Fibroblast of the aortic adventitia (primary cell): ENCODE data around the gene TARM1. TPM values are rescaled to one million over a fixed set of nuclear protein-coding genes. Genes with fewer than 3 reads are reported as not detected.

ENCODE experiments used
- DNase-seq: peaks from one replicate; pipeline ENCODE4 v3.0.0-alpha.2; 2010; ENCODE audit warnings: low read depth
- H3K4me3 ChIP-seq: 2 replicates; pipeline ENCODE4 v1.5.1; 2011; ENCODE audit warnings: low read depth, mild to moderate bottlenecking, control low read depth, low read length, moderate library complexity
- total RNA-seq: library from RNA; depleted of rRNA; stranded (reverse); fragments of >200 nt; gene quantifications from 2 replicates; pipeline ENCODE4 v1.2.3, GENCODE V29; 2012; ENCODE audit warnings: low replicate concordance
- TF ChIP-seq, protein P1 (sequence below): IDR thresholded peaks from 2 replicates; pipeline ENCODE4 v1.5.1; 2011; ENCODE audit warnings: mild to moderate bottlenecking, low read length, control low read depth, inconsistent platforms; ENCODE audit not compliant: insufficient read depth

TARM1 gene
- total RNA-seq, 1 donor = not detected

GRCh38 chr19:54108496-54108895, 27.3 kb upstream of the TARM1 start:
- TF ChIP-seq, protein P1, sequence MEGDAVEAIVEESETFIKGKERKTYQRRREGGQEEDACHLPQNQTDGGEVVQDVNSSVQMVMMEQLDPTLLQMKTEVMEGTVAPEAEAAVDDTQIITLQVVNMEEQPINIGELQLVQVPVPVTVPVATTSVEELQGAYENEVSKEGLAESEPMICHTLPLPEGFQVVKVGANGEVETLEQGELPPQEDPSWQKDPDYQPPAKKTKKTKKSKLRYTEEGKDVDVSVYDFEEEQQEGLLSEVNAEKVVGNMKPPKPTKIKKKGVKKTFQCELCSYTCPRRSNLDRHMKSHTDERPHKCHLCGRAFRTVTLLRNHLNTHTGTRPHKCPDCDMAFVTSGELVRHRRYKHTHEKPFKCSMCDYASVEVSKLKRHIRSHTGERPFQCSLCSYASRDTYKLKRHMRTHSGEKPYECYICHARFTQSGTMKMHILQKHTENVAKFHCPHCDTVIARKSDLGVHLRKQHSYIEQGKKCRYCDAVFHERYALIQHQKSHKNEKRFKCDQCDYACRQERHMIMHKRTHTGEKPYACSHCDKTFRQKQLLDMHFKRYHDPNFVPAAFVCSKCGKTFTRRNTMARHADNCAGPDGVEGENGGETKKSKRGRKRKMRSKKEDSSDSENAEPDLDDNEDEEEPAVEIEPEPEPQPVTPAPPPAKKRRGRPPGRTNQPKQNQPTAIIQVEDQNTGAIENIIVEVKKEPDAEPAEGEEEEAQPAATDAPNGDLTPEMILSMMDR = no peak
- DNase-seq = no peak
- H3K4me3 ChIP-seq = no peak overlapping the region

DNA sequence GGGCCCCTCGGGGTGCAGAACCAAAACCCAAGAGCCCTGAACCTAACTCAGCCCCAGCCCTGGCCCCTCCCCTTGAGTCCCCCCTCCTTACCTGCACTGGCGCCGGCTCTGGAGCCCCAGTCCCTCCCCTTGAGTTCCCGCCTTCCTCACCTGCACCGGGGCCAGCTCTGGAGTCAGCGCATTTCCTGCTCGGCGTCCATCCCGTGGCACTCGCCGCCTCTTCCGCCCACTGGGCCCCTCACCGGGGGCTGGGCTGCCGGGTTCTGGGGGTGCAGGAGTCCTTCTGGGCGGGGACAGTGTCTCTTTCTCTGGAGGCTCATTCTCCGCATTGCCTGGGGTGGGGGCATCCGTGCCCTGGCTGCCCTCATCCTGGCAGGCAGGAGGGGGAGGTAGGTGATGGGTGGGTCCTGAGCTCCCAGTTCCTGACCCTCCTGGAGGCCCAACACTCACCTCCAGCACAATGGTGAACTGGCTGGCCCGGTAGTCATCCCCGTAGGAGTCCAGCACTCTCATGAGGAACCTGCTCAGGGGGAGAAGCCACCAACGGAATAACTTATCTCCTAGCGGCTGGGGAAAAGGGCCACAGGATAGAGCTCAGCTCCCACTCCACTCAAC, 26.8 kb upstream of the TARM1 start:
- no peak overlapping the region for H3K4me3 ChIP-seq
- DNase-seq = no peak
- TF ChIP-seq, protein P1 = no peak

DNA sequence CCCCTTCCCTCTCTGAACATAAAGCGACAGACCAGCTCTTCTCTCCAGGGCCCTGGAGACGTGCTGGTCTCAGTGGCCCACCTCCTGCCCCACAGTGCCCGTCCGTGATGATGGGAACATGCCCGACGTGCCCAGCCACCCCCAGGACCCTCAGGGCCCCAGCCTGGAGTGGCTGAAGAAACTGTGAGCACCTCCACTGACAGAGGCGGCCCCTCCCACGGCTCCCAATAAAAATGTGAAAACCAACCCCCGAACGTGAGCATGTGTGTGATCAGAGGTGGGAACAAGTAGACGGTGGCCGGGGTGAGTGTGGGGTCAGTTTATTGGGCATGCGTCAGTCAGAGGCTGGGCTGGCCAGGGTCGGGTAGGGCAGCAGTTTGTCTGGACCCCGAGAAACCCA, 25.6 kb upstream of the TARM1 start:
- DNase-seq = no peak
- H3K4me3 ChIP-seq = no peak overlapping the region
- TF ChIP-seq, protein P1 = no peak

DNA sequence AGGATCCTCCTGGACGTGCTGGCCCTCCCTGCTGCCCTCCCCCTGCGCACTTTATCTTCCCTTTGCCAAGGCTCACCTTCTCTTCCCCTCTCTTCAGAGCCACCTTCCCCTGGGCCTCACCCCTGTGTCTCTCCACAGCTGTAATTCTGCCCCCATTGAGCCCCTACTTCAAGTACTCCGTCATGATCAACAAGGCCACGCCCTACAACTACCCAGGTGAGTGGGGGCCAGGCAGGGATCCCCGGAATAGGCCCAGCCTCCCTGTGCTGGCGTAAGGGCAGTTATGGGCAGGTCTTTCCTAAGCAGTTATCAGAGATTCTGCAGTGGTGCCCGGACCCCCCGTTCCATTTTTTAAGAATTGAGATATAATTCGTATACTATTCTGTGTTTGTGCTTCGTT, 24.6 kb upstream of the TARM1 start:
- TF ChIP-seq, protein P1 = no peak
- DNase-seq = no peak
- no peak overlapping the region for H3K4me3 ChIP-seq

GRCh38 chr19:54104998-54105715, 24.0 kb upstream of the TARM1 start:
- H3K4me3 ChIP-seq = no peak overlapping the region
- no peak for DNase-seq
- TF ChIP-seq, protein P1 = no peak

DNA sequence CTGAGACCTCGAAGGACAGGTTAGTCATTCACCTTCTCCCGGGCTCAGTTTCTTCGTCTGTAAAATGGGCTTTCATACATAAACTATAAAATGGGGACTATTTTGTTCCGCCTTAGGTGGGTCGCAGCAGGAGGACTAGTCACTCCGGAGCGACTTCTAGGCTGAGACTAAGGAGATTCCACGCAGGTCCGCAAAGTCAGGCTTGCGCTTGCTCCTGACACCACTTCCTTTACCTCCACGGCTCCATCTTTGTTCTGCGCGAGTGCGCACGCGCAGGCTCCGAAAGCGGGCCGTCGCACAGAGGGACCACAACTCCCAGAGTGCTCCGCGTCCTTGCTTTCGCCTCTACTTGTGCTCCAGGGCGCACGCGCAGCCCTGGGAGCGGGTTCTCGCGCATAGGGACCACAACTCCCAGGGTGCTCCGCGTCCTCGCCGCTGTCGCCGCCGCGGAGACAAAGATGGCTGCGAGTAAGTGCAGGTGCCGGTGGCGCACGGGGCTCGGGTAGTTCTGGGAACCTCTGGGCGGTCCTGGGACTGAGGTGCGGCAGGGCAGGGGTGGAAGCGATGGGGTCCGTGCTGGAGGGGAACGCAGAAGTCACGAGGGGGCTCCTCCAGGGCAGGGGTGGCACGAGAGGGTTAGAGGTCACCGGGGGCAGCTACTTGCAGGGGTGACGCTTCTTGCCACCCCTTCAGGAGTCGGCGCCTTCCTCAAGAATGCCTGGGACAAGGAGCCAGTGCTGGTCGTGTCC, 21.4 kb upstream of the TARM1 start, which contains the start of gene NDUFA3:
Gene NDUFA3 (plus strand): TSS at position 435 of the 749 bp plus-strand sequence. CDS start 24 bp downstream, at position 459.
- H3K4me3 ChIP-seq = peak within 1 kb of the TSS; percentile 96
- peak; percentile 98 for DNase-seq
- TF ChIP-seq, protein P1 = no peak
